Common myeloid progenitor, CD34-positive (primary cell): ENCODE results near the gene STX8.
"Not testable (repeated sequence)": the region's sequence is repeated elsewhere in the genome, so short reads cannot be mapped to it uniquely, and the experiment has no call there.

Experiments used
- CTCF ChIA-PET: fragments of 350-600 bp; sonication (Branson Sonifier 250); formaldehyde crosslinking; loops from one replicate; lab custom pipeline; 2021; ENCODE audit warnings: antibody characterized with exemption; lab: Charles Lee
- POLR2A ChIA-PET: fragments of 350-600 bp; sonication (Branson Sonifier 250); formaldehyde crosslinking; loops from one replicate; lab custom pipeline; 2021; ENCODE audit warnings: antibody characterized with exemption; lab: Charles Lee
- DNase-seq, 3 donors: peaks; one replicate each; pipeline versions ENCODE4 v3.0.0 to v3.0.0-alpha.2; 2013
- H3K27ac ChIP-seq, 2 experiments: 1 replicate in 1 of 2; 2 replicates in 1 of 2; pipeline ENCODE4 v1.7.0; 2013; ENCODE audit warnings: inconsistent platforms in 2 of 2, low read length in 2 of 2, mild to moderate bottlenecking in 2 of 2, low read depth in 1 of 2, moderate library complexity in 1 of 2; ENCODE audit not compliant: severe bottlenecking in 2 of 2, insufficient read depth in 1 of 2, poor library complexity in 1 of 2
- H3K27me3 ChIP-seq, 5 experiments: replicated peaks in 2 of 5; 1 replicate in 3 of 5; 2 replicates in 2 of 5; pipeline versions ENCODE4 v1.6.1 to v1.7.0; 2013; ENCODE audit warnings: low read length in 4 of 5, mild to moderate bottlenecking in 2 of 5, moderate library complexity in 2 of 5, inconsistent platforms in 1 of 5; ENCODE audit not compliant: insufficient read depth in 5 of 5, control insufficient read depth in 4 of 5
- H3K36me3 ChIP-seq, 4 experiments: 1 replicate in 2 of 4; 2 replicates in 2 of 4; pipeline versions ENCODE4 v1.6.1 to v1.7.0; 2013; ENCODE audit warnings: low read length in 3 of 4, control low read depth in 1 of 4, mild to moderate bottlenecking in 1 of 4; ENCODE audit not compliant: control insufficient read depth in 4 of 4, insufficient read depth in 4 of 4
- H3K4me1 ChIP-seq, 4 experiments: 1 replicate in 3 of 4; 2 replicates in 1 of 4; pipeline versions ENCODE4 v1.6.1 to v1.7.1; 2013; ENCODE audit warnings: low read length in 3 of 4, mild to moderate bottlenecking in 3 of 4, control low read depth in 1 of 4, inconsistent platforms in 1 of 4, moderate library complexity in 1 of 4; ENCODE audit not compliant: control insufficient read depth in 4 of 4, insufficient read depth in 4 of 4; ENCODE audit errors: control extremely low read depth in 1 of 4
- H3K4me3 ChIP-seq, 7 experiments: 1 replicate in 4 of 7; 2 replicates in 3 of 7; pipeline versions ENCODE4 v1.5.1 to v1.7.0; 2013; ENCODE audit warnings: mild to moderate bottlenecking in 7 of 7, low read length in 6 of 7, moderate library complexity in 6 of 7, inconsistent platforms in 2 of 7, low read depth in 2 of 7, control low read depth in 1 of 7; ENCODE audit not compliant: insufficient read depth in 4 of 7, control insufficient read depth in 1 of 7; ENCODE audit errors: extremely low read depth in 1 of 7
- H3K9me3 ChIP-seq, 5 experiments: 1 replicate in 4 of 5; 2 replicates in 1 of 5; pipeline versions ENCODE4 v1.6.1 to v1.7.1; 2013; ENCODE audit warnings: low read length in 4 of 5, mild to moderate bottlenecking in 2 of 5, inconsistent platforms in 1 of 5, low read depth in 1 of 5, moderate library complexity in 1 of 5; ENCODE audit not compliant: control insufficient read depth in 4 of 5, insufficient read depth in 2 of 5; ENCODE audit errors: control extremely low read depth in 1 of 5
- WGBS: methylation state at CpG from one replicate; pipeline ENCODE4 v1.1.5; 2013; ENCODE audit not compliant: insufficient coverage; 5-methylcytosine and 5-hydroxymethylcytosine counted together

Gene STX8

GRCh38 chr17:9604583-9604982, 29.0 kb upstream of the STX8 start:
- H3K4me3 ChIP-seq, H3K9me3 ChIP-seq, H3K4me1 ChIP-seq, DNase-seq, CTCF ChIA-PET, H3K27me3 ChIP-seq, H3K27ac ChIP-seq, POLR2A ChIA-PET, H3K36me3 ChIP-seq: not testable (repeated sequence)
- WGBS, result 100% methylated on average over 1 of the region's 5 CpGs

GRCh38 chr17:9598661-9599060, 23.0 kb upstream of the STX8 start:
- 94% methylated on average over 2 of the region's 4 CpGs for WGBS
- Histone ChIP-seq H3K27ac (no peak overlapping the region), H3K4me3 (no peak overlapping the region), H3K27me3 (no peaks in the 10 kb centered on the region), H3K36me3 (no peaks in the 10 kb centered on the region), H3K4me1 (no peaks in the 10 kb centered on the region), H3K9me3 (no peaks in the 10 kb centered on the region)
- ChIA-PET CTCF (interaction anchor here (1.0 kb wide), 1 partner anchor 21 kb away, joined by 3 read pairs; no protein-coding TSS in a partner anchor), POLR2A (no interaction called here)
- DNase-seq, result no peak

- 95% methylated on average over 3 of the region's 5 CpGs for WGBS
- H3K9me3 ChIP-seq, H3K4me1 ChIP-seq, DNase-seq, H3K27me3 ChIP-seq, POLR2A ChIA-PET, H3K27ac ChIP-seq, H3K36me3 ChIP-seq, H3K4me3 ChIP-seq: not testable (repeated sequence)
- CTCF ChIA-PET, result interaction anchor here (1.4 kb wide), 1 partner anchor 11 kb away, joined by 4 read pairs; no protein-coding TSS in a partner anchor
These were observed 22.0 kb upstream of the STX8 start for GRCh38 chr17:9597638-9598037.

- H3K4me1 ChIP-seq, result no peaks in the 10 kb centered on the region
- WGBS, result 100% methylated on average over 1 of the region's 6 CpGs
- POLR2A ChIA-PET, result no interaction called here
These were observed 18.4 kb upstream of the STX8 start for GRCh38 chr17:9594065-9594464.

GRCh38 chr17:9587969-9588656, 12.5 kb upstream of the STX8 start:
- ChIA-PET CTCF (interaction anchor here (4.4 kb wide), 1 partner anchor 10 kb away, joined by 29 read pairs; the partner anchor contains the start of gene CFAP52), POLR2A (no interaction called here)
- H3K27ac ChIP-seq, result no peak overlapping the region
- no peaks in the 10 kb centered on the region for H3K36me3 ChIP-seq
- no peak overlapping the region for H3K4me3 ChIP-seq
- no peaks in the 10 kb centered on the region for H3K27me3 ChIP-seq
- DNase-seq, result no peak
- peaks cover 0 to 6% (median 0%) of the 10 kb centered on the region in 5 experiments for H3K9me3 ChIP-seq
- WGBS, result 98% methylated on average over 10 of the region's 10 CpGs
- H3K4me1 ChIP-seq, result no peaks in the 10 kb centered on the region

More at GRCh38 chr17:9594065-9594464, 18.4 kb upstream of the STX8 start:
- H3K27ac ChIP-seq, result no peak overlapping the region
- no peaks in the 10 kb centered on the region for H3K27me3 ChIP-seq
- H3K9me3 ChIP-seq, result no peaks in the 10 kb centered on the region
- no peaks in the 10 kb centered on the region for H3K36me3 ChIP-seq
- H3K4me3 ChIP-seq, result no peak overlapping the region
- CTCF ChIA-PET, result no interaction called here
- DNase-seq, result no peak

GRCh38 chr17:9577373-9577709, 1.7 kb upstream of the STX8 start:
- no peaks in the 10 kb centered on the region for H3K36me3 ChIP-seq
- DNase-seq, result no peak
- 12% methylated on average over 4 of the region's 4 CpGs for WGBS
- ChIA-PET CTCF (interaction anchor here (0.7 to 4.9 kb wide), 11 partner anchors 11 to 191 kb away, joined by 3 to 29 read pairs (median 6); partner anchors contain the start of gene USP43), POLR2A (no interaction called here)
- no peaks in the 10 kb centered on the region for H3K27me3 ChIP-seq
- peaks cover 10 to 23% (median 16%) of the 10 kb centered on the region in 4 experiments for H3K4me1 ChIP-seq
- H3K4me3 ChIP-seq, result peak overlapping the region in 3 of 7 experiments; percentile 85 to 97 (median 91)
- no peak overlapping the region for H3K27ac ChIP-seq
- no peaks in the 10 kb centered on the region for H3K9me3 ChIP-seq
